22Rv1 (cell line): ENCODE measurements around the gene KCTD11.

Source experiments
- CTCF ChIP-seq: fragments of 450-650 bp; IDR thresholded peaks from 2 replicates; pipeline ENCODE4 v1.5.1; 2017; ENCODE audit warnings: mild to moderate bottlenecking
- ZFX ChIP-seq: fragments of 450-650 bp; IDR thresholded peaks from 2 replicates; pipeline ENCODE4 v1.6.1; 2017; ENCODE audit warnings: antibody characterized with exemption, borderline replicate concordance

DNA sequence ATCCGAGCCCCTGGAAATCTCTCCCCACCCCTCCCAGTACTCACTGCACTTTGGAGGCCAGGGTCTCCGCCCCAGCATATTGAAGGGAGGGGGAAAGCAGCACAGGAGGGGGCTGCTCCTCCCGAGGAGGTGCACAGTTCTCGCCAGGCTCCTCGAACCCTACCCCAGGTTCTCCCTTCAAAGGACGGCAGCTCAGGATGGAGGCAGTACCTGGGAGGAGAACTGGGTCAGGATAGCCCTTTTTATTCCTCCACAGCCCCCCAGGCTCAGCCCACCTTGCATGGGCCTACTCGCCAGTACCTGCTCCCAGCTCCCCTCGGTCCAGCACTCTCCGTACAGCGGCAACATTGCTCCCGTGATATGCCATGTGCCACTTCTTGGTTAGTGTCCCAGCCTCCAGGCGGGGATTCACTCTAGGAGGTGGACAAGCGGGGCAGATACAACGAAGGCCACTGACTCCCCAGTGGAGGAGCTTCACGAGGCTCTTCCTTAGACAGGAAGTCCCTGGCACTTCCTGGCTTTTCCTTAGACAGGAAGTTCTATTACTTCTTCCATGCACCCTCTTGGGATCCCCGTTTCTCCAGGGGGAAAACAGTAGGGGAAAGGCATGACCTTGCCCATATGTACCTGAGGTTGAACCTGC, 34.7 kb upstream of the KCTD11 start:
- TF ChIP-seq CTCF, result no peak
- no peak for TF ChIP-seq ZFX
